AG09319 (cell line): ENCODE measurements around the gene PLA2G7.
"Not testable (repeated sequence)": the region's sequence is repeated elsewhere in the genome, so short reads cannot be mapped to it uniquely, and the experiment has no call there.

ENCODE experiments used
- DNase-seq: peaks from one replicate; pipeline ENCODE4 v3.0.0-alpha.2; 2010; ENCODE audit warnings: low read depth; ENCODE audit errors: extremely low read depth
- TF ChIP-seq, protein P1 (sequence below): IDR thresholded peaks from 2 replicates; pipeline ENCODE4 v1.5.1; 2011; ENCODE audit warnings: low read depth, mild to moderate bottlenecking, inconsistent platforms, low read length, moderate library complexity

The PLA2G7 gene

DNA sequence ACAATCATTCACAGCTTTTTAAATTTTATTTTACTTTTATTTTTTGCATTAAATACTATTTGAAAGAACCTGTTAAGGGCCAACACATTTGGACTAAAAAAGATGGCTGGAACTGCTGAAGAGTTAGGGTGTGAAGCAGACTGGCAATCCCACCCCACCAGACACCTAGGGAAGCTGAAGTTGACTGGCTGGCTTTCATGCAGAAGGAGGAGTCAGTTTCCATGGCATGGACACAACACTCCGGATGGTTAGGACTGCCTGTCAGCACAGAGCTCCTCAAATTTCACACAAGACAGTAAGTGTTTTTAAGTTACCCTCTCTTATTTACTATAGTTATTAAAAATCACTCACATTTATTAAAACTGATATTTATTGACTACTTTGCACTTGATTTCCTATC, 11.5 kb upstream of the PLA2G7 start, which contains the start of gene ANKRD66:
Gene ANKRD66 (plus strand): TSS at position 238 of the 400 bp plus-strand sequence. CDS start 5,016 bp downstream, outside the sequence.
- DNase-seq = no peak
- TF ChIP-seq, protein P1, sequence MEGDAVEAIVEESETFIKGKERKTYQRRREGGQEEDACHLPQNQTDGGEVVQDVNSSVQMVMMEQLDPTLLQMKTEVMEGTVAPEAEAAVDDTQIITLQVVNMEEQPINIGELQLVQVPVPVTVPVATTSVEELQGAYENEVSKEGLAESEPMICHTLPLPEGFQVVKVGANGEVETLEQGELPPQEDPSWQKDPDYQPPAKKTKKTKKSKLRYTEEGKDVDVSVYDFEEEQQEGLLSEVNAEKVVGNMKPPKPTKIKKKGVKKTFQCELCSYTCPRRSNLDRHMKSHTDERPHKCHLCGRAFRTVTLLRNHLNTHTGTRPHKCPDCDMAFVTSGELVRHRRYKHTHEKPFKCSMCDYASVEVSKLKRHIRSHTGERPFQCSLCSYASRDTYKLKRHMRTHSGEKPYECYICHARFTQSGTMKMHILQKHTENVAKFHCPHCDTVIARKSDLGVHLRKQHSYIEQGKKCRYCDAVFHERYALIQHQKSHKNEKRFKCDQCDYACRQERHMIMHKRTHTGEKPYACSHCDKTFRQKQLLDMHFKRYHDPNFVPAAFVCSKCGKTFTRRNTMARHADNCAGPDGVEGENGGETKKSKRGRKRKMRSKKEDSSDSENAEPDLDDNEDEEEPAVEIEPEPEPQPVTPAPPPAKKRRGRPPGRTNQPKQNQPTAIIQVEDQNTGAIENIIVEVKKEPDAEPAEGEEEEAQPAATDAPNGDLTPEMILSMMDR = no peak

DNA sequence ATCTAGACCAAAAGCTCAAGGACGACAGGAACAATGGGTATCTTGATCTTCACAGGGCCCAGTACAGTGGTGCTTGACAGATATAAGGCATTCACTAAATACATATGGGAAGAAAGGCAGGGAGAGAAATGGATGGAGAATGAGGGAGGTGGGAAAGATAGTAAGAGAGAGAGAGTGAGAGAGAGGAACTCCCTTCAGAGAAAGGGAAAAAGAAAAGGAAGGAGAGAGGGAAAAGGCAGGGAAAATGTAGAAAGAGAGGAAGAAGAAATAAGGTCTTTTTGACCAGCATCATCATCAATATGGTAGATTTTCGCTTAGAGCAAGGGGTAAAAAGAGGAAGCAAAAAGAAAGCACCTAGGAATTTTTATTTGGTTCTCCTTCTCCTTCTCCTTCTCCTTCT, 10.8 kb upstream of the PLA2G7 start:
- no peak for DNase-seq

DNA sequence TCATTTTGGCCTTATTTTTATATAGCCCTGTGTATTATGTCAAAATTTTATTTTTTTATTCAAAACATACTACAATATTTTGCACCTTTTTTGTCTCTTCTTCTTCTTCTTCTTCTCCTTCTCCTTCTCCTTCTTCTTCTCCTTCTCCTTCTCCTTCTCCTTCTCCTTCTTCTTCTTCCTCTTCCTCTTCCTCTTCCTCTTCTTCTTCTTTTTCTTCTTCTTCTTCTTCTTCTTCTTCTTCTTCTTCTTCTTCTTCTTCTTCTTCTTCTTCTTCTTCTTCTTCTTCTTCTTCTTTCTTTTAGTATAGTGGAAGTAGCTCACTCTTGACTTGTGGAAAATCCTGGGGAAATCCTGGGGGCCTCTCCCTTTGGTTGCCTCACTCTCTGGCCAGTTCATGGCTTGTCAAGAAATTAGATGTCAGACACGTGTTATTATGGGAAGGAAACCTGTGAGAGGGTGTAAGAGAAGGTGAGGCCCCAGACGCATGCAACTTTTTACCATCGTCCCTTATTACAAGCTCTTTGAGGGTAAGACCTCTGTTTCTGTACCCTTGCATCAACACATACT, 9.1 kb upstream of the PLA2G7 start:
- not testable (repeated sequence) for DNase-seq

More for the DNA sequence above, 10.8 kb upstream of the PLA2G7 start:
- TF ChIP-seq, protein P1 = no peak

DNA sequence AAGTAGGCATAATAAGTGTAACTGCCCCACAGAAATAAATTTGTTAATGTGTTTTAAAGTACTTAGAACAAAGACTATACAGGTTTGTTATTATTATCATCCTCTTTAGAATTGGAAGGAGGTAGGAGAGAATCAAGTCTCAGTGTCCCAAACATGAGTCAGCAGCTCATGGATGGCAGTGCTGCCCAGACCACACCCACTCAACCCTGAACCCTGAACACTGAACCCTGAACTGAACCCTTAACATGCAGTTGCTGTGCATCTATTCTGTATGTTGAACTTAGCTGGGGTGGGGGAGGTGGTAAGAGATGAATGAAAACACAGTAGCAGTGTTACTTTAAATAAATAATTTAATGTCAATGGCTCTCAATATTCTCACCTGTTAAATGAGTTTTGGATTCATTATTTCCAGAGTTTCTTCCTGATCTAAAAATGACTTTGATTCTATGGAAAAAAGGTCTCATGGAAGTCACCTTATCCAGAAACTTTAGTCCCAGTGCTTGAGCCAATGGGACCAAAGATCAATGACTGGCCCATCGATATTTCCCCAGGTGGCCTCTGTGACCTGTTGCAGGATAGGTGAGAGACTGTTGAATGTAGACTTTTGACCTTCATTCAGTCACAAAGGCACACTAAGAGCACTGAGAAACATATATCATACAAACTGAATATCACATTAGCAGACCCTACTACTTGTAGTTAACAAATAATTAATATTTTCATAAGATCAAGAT, 8.4 kb upstream of the PLA2G7 start:
- DNase-seq = no peak
- TF ChIP-seq, protein P1 = no peak

DNA sequence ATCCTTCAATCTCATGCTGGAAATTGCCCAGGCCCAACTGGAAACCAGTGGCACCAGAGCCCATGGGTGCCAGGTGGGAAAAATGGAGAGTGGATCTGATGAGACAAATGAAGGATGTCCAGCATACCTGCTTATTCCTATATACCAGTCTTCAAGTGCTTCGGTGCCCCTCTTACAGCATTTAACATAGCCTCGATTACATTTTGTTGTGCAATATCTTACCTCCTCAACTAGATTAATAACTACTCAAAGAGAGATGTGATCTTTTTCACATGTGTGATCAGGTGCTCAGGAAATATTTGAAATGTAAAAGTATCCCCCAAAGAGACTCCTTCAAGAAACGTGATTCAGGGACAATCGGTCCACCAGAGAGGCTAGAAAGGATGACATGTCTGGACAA, 6.7 kb upstream of the PLA2G7 start:
- no peak for DNase-seq
- TF ChIP-seq, protein P1 = no peak

DNA sequence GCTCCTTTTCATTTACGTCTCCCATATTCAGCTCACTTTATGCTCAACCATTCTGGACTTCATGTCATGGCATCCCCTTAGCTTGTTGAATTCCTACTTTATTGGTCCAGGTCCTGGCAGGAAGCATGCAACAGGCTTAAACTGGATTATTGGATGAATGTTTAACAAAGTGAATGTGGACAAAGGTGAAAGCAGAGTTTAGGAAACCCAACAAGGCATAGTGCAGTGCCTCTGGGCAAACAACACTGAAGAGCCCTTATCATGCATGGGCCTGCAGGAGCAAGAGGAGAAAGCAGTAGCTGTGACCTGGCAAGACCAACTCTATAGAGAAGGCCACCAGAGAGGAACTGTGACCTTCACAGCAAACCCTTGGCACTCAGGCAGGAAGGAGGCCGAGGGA, 6.3 kb upstream of the PLA2G7 start:
- TF ChIP-seq, protein P1 = no peak
- no peak for DNase-seq

DNA sequence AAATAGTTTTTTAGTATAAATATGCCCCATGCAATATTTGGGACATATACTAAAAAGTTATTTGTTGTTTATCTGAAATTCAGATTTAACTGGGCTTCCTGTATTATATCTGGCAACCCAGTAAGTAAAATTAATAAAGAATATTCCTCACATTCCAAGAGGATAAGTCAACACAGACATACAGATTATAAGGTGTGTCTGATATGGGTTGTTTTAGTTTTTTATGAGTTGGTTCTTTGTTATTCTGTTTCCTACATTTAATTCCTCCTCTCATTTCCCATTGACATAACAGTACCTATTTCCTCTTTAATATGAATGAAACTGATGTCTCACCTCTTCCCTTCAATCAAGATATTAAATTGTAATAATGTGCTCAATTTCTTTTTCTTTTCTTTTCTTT, 1.7 kb upstream of the PLA2G7 start:
- TF ChIP-seq, protein P1 = no peak

DNA sequence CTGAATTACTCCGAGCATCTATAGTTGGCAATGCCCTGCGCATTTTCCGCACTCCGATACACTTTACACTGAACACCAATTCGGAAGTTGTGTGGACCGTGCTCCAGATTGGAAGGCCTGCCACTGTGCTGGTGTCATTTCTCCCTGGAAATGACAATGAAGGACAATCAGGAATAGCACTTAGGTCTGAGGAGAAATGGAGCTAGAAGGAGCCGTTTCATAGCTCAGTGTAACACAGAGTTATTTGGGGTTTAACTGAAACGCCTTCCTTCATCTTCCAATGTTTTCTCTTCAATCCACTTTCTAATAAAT, 501 bp upstream of the PLA2G7 start:
- no peak for DNase-seq
- TF ChIP-seq, protein P1 = no peak

More for the DNA sequence above, 1.7 kb upstream of the PLA2G7 start:
- no peak for DNase-seq
